ENCODE data around the gene CHRNG.
"Not testable (repeated sequence)": the region's sequence is repeated elsewhere in the genome, so short reads cannot be mapped to it uniquely, and the experiment has no call there.

The CHRNG gene

DNA sequence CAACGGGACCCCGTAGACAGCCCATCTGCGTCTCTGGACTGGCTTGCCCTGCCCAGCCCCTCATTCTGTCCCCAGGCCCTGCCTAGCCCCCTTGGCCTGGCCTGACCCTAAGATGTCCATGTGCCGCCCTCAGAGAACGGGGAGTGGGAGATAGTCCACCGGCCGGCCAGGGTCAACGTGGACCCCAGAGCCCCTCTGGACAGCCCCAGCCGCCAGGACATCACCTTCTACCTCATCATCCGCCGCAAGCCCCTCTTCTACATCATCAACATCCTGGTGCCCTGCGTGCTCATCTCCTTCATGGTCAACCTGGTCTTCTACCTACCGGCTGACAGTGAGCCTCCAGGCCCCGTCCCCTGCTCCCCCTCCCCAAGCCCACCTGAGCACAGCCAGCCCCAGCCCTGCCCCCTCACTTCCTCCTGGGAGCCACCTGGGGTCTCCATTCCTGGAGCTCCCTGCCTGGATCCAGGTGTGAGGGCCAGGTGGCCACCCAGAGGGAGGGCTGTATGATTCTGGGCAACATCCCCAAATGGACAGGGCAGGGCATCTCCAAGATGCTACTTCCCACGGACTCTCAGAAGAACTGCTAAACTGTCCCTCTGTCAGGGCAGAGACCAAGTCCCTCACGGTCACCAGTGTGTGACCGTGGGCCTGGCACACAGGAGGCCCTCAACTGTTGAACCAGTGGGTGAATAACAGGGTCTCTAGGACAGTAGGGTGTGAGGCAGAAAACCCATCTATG, 9.5 kb upstream of the CHRNG start:
- DNase-seq, result no peak

DNA sequence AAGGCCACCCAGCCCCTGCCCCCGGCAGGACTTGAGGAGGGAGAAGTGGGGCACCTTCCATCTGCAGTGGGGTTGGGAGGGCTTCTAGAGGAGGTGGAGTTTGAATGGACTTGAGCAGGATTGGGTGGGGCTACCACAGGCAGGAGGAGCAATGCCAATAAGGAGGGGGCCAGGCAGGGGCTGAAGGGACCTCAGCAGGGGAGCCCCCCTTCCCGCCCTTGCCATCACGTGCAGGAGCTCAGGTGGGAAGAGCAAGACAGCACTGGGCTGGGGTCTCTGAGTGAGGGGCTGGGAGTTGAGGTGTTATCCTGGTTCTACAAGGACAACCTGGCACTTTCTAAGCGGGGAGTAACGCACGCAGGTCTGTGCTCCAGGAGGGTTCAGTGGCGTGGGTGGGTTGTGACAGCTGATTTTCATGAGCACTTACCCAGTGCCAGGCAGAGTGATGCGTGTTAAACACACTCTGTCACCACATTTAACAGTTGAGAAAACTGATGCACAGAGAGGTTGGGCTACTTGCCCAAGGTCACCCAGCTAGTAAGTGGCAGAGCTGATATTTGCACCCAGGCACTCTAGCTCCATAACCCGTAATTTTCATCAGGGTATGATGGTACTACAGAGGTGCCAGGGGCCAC, 8.7 kb upstream of the CHRNG start:
- DNase-seq, result no peak

DNA sequence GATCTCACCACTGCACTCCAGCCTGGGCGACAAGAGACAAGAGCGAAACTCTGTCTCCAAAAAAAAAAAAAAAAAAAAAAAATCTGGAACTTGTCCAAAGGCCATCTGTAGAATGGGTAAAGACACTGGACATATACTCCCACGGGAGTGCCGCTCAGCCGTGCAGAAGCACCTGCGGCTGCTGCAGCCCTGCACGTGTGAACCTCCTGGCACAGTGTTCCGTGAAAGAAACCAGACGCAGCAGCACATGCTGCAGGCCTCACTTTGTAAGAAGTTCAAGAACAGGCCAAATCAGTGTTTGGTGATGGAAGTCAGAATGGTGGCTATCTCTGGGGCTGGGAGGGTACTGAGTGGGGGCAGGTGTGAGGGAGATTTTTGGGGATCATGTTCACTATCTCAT, 7.1 kb upstream of the CHRNG start:
- DNase-seq, result no peak

DNA sequence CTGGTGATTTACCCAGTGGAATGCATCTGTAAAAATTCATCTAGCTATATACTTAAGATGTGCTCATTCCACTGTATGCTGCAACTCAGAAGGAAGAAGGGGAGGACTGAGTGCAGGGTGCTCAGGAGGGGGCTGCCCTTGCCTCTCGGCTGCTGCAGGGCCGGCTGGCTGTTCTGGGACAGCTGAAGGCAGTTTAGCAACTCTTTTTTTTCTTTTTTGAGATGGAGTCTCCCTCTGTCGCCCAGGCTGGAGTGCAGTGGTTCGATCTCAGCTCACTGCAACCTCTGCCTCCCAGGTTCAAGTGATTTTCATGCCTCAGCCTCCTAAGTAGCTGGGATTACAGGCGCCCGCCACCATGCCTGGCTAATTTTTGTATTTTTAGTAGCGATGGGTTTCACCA, 6.7 kb upstream of the CHRNG start:
- not testable (repeated sequence) for DNase-seq

DNA sequence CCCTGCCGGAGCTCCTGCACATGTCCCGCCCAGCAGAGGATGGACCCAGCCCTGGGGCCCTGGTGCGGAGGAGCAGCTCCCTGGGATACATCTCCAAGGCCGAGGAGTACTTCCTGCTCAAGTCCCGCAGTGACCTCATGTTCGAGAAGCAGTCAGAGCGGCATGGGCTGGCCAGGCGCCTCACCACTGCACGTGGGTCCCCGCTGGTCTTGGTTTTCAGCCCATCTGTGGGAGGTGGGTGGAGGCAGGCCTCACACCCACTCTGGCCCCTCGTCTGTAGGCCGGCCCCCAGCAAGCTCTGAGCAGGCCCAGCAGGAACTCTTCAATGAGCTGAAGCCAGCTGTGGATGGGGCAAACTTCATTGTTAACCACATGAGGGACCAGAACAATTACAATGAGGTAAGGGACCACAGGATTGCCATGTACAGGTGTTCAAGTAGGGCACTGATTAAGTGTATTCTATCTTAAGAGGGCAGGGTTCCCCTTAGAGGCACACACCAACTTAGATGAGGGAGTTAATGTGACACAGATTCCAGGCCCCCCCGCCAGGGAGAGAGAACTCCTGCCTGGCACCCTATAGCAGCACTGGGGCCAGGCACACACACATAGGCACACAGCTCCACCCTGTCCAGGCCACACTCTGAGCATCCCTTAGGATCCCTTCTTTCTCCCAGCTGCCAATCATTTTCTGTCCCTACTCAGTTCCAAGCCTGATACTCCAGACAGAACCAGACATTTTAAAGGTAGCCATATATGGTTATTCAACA, 5.4 kb upstream of the CHRNG start:
- DNase-seq, result no peak

DNA sequence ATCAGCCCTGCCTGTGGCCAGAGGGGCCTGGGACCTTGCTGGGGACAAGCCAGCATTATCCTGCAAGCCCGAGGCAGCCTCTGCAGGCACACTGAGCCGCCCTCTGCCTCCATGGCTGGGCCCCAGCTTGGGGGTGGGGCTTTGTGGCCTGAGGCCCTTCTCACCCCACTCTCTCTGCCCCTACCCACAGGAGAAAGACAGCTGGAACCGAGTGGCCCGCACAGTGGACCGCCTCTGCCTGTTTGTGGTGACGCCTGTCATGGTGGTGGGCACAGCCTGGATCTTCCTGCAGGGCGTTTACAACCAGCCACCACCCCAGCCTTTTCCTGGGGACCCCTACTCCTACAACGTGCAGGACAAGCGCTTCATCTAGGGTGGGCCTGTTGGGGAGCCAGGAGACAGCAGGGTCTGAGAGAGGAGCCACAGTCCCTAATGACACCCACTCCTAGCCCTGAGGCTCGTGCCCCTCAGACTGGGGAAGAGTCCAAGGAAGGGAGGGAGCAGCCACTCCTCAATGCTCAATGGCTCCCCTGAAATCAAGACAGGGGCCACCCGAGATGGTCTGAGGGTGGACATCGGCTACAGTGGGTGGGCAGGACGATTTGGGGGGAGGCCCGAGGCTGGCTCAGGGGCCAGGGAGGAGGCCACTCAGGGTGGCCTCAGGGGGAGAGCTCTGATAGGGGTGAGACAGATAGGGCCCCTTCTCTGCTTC, 4.4 kb upstream of the CHRNG start:
- DNase-seq, result no peak

DNA sequence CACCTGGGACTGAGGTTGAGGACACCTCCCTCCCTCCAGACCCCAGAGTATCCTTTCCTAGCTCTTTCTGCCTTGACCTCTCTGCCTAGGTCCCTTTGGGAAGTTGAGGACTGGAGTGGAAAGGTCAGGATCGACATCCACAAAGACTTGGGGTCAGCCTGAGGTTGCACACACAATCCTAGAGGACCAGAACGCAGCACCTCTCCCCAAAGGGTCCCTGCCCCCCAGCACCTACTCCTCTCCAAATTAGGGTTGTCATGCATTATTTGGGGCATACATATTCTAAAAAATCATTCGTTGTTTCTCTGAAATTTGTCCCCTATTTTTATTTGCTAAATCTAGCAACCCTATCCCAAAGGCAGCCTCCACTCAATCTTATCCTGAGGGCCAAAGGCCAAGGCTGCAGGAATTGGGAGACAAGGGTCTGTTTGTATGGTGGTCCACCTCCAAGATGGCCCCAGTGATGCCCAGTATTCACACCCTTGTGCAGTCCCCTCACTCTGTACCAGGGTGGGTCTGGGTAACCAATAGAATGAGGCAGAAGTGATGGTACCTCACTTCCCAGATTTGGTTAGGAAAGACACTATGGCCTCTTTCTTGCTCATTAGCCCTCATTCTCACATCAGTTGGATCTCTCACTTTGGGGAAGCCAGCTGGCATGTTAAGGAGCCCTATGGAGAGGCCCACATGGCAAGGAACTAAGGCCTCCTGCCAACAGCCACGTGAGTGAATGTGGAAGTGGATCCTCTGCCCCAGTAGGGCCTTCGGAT, 3.5 kb upstream of the CHRNG start:
- no peak for DNase-seq

DNA sequence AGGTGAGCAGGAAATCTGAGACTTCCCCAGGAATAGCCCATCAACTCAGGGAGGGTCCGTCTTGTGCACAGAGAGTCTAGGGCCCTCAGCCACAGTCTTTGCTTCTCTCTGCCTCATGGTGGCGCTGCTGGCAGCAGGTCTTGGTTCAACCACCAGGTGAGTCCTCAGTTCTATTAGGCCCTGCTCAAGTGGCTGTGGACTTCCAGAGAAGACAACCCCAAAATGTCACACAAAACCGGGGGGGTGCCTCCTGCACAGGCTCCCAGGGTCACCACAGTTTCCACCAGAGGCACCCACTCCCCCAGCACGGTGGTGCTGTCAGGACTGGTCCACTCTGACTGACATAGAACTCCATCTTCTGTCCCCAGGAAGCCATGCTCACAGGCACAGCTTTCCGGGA, 2.4 kb upstream of the CHRNG start:
- DNase-seq, result no peak

DNA sequence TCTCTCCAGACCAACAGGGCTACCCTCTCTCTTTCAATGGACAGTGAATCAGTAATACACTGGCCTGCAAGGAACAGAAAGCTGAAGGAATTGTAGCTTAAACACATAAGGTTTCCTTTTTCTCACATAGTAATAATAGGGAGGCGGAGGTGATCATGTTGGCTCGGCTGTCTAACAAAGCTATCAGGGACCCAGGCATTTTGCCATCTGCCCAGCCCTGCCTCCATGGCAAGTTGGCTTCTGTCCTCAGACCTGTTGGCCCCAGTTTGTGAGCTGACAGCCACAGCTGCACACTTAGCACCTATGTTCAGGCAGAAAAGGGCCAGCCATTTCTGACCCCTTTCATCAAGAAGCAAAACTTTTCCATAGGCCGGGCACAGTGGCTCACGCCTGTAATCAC, 2.0 kb upstream of the CHRNG start:
- DNase-seq, result no peak

DNA sequence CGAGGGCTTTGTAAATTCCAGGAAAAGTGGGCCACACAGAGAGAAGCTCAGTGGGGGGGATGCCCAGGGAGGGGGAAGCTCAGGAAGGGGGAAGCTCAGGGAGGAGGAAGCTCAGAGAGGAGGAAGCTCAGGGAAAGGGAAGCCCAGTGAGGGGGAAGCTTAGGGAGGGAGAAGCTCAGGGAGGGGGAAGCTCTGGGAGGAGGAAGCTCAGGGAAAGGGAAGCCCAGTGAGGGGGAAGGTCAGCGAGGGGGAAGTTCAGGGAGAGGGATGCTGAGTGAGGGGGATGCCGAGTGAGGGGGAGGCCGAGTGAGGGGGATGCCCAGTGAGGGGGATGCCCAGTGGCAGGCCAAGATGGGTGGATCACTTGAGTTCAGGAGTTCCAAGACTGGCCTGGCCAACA, 821 bp upstream of the CHRNG start:
- no peak for DNase-seq

DNA sequence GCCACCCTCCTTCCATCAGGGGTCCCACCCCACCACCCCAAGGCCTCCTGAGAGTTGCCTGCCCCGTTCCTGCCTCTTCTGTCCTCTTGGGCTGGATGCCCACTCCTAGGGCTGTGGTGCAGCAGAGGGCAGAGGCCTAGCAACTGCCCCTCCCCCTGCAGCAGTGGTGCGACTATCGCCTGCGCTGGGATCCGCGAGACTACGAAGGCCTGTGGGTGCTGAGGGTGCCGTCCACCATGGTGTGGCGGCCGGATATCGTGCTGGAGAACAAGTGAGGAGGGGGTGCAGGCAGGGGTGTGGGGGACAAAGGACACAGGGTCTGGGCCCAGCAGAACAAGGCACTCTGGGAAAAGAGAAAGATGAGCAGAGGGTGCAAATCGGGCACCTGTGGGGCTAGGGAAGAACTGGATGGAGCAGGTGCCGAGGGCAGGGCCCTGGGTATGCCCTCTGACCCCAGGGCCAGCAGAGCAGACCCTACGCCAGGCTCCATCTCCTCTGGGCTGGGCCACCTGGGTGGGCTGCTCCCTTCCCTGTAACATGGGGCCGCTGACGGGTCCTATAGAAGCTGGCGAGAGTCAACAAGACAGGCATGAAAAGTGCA, 1.0 kb downstream of the CHRNG start:
- no peak for DNase-seq

DNA sequence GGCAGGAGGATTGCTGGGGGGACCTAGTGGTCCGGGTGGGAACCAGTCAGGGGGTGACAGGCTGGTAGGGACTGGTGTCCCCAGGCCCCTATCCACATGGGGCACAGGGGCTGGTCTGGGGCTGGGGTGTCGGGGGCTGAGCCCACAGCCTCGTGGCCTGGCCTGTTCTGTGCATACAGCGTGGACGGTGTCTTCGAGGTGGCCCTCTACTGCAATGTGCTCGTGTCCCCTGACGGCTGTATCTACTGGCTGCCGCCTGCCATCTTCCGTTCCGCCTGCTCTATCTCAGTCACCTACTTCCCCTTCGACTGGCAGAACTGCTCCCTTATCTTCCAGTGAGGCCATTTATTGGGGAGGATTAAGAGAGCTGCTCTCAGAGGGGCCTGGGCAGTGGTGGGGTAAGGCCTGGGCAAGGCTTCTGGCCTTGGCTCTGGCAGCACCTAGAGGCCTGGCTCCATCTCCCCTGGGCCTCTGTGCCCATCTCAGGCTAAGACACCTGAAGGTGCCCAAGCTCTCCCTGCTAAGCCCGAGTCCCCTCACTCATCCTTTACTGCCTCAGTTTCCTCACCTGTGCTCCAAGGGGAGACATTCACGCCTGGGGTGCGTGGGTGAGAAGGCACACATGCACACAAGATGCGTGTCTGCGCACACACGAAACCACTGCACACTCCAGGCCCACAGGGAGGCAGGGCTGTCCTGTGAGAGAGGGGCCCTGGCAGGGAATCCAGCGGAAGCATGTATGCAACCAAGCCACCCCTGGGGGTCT, 1.9 kb downstream of the CHRNG start:
- no peak for DNase-seq

DNA sequence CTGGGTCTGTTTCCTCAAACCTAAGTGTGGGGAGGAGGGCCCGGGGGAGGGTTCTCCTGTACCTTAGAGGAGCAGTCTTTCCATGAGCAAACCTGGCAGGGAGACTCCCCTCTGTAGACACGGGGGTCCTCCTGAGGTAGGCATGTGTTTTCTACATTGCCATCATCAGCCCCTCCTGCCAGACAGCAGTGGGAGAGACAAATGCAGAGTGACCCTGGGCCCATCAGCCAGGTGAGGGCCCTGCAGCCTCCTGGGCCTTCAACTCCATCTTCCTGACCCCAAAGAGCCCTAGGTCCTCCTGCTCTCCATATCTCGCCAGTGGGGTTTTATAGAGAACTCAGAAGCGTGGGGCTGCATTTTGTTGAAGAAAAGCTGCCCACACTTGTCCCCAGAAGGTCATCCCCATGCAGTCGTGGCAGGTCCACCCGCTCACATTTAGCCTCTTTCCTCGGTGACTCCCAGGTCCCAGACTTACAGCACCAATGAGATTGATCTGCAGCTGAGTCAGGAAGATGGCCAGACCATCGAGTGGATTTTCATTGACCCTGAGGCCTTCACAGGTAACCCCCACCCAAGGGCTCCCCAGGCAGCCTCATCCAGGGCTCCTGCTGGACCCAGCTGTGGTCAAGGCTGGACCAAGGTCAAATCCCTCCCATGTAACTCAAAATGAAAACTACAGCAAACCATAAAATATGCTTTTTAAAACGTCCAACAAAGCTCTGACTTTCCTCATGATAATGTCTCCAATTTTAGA, 2.6 kb downstream of the CHRNG start:
- no peak for DNase-seq

DNA sequence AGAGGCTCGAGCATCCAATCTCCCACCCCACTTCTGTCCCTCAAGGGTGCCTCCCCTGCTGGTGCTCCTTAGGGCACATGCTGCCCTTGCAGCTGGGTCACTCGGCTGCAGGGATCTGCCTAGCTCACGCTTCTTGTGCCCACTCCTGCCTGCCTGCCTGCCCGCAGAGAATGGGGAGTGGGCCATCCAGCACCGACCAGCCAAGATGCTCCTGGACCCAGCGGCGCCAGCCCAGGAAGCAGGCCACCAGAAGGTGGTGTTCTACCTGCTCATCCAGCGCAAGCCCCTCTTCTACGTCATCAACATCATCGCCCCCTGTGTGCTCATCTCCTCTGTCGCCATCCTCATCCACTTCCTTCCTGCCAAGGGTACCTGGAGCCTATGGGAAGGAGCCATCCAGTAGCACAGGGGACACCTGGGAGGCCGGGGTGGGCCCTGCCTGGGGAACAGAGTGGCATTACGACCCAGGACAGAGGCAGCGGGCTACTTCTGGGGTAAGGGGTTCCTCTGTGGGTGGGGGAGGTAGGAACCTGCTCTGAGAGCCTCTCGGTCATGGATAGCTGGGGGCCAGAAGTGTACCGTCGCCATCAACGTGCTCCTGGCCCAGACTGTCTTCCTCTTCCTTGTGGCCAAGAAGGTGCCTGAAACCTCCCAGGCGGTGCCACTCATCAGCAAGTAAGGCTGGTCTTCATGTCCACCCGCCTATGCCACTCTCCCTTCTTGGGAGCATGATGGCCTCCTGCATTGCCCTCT, 3.4 kb downstream of the CHRNG start:
- no peak for DNase-seq

DNA sequence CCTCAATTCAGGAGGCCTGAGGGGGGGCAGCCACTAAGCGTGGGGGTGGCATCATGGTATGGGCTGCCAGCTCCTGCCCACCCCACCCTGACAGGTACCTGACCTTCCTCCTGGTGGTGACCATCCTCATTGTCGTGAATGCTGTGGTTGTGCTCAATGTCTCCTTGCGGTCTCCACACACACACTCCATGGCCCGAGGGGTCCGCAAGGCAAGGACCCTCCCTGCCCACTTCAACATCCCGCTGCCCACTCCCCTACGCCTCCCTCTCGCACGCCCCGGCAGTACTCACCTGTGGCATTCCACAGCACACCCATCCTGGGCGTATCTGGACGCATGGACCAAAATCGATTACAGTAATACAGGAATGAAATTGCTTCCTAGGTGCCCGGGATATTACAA, 4.0 kb downstream of the CHRNG start:
- DNase-seq, result no peak

DNA sequence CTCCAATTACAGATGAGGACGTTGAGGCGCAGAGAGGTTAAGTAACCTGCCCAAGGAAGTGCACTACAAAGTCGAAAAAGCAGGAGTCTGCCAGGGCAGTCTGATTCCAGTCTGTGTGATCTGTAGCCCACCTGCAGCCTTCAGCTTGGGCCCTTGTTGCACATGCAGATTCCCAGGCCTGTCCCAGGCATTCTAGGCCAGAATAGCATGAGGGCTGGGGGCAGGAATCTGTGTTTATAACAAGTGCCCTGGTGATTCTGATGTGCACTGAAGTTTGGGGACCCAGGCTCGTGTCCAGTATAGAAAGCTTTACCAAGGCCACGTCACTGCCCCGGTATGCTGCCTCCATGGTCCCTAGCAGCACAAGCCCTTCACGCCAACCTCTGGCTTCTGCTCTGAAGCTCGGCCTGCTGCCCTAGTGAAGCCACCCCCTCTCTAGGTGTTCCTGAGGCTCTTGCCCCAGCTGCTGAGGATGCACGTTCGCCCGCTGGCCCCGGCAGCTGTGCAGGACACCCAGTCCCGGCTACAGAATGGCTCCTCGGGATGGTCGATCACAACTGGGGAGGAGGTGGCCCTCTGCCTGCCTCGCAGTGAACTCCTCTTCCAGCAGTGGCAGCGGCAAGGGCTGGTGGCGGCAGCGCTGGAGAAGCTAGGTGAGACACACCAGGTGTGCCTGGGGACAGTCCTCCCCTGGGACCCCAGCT, 4.6 kb downstream of the CHRNG start:
- DNase-seq, result no peak

DNA sequence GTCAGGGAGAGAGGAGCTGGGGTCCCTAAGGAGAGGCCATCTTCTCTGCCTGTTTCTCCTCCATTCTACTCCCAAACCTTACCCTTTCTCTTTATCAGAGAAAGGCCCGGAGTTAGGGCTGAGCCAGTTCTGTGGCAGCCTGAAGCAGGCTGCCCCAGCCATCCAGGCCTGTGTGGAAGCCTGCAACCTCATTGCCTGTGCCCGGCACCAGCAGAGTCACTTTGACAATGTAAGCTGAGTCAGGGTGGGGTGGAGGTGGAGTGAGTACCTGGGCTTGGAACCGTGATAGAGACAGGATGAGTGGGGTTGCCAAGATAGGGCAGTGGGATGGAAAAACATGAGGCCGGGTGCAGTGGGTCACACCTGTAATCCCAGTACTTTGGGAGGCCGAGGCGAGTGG, 5.2 kb downstream of the CHRNG start:
- no peak for DNase-seq

DNA sequence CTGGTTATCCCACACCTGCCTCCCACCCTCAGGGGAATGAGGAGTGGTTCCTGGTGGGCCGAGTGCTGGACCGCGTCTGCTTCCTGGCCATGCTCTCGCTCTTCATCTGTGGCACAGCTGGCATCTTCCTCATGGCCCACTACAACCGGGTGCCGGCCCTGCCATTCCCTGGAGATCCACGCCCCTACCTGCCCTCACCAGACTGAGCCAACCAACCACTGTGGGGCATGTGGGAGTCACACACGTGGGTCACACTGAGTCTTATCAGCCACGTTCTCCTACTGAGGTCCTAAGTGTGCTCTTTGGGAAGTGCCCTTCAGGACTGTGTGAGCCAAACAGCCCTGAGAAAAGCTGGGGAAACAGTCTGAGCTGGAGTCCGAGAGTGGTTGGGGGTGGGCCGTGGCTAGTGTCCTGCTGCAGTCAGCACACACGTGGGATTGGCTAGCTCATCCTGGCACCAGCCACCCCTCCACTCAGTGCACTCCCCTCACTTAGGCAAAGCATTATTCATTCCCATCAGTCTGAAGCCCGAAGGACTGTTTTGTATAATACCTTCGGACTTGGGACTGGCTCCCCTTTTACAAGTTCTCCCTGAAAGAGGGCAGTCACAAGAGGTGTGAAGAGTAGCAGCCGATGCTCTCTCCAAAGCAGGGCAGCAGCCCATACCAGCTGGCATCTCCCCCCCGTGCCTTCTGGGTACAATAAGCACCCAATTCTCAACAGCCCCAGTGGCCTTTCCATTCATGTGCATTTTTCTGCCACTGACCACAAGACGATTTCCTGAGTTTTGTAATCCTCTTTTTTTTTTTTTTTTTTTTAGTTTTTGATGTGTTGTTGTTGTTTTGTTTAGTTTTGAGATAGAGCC, 6.3 kb downstream of the CHRNG start:
- no peak for DNase-seq
